Activated CD4-positive, alpha-beta T cell treated with anti-CD3 and anti-CD28 coated beads, Interleukin-2, amount 10 ng/mL, durations not matched to agents 24 days and 14 days (primary cell): Measurements from ENCODE around the gene GZMH. TPM values are rescaled to one million over a fixed set of nuclear protein-coding genes. Genes with fewer than 3 reads are reported as not detected.

Source experiments
- DNase-seq: peaks from one replicate; pipeline ENCODE4 v3.0.0; 2022
- H3K27ac Mint-ChIP-seq: one replicate; pipeline ENCODE4 v1.8.0; 2022; ENCODE audit warnings: mild to moderate bottlenecking, mixed read lengths
- H3K27me3 Mint-ChIP-seq: one replicate; pipeline ENCODE4 v1.8.0; 2022; ENCODE audit warnings: mixed read lengths
- H3K36me3 Mint-ChIP-seq: one replicate; pipeline ENCODE4 v1.8.0; 2022; ENCODE audit warnings: low read depth, mild to moderate bottlenecking, mixed read lengths
- H3K4me1 Mint-ChIP-seq: one replicate; pipeline ENCODE4 v1.8.0; 2021; ENCODE audit warnings: mixed read lengths
- H3K4me3 Mint-ChIP-seq: one replicate; pipeline ENCODE4 v1.8.0; 2022; ENCODE audit warnings: mild to moderate bottlenecking, moderate library complexity, mixed read lengths
- H3K9me3 Mint-ChIP-seq: one replicate; pipeline ENCODE4 v1.8.0; 2021; ENCODE audit warnings: mixed read lengths
- intact Hi-C: fragments of 100-400 bp; cut with micrococcal nuclease; formaldehyde crosslinking; loops from one replicate; pipeline ENCODE4 v1.15.1; 2023
- total RNA-seq: library from RNA; stranded (reverse); gene quantifications from 2 replicates; pipeline ENCODE4 v1.2.3, GENCODE V29; 2022

The GZMH gene
- total RNA-seq, 1 donor from 2014 or later, result 24.3 TPM

- H3K27ac Mint-ChIP-seq, result no peak within 1 kb of the TSS
- peaks cover 11% of the 10 kb centered on the region for H3K27me3 Mint-ChIP-seq
- no peak within 1 kb of the TSS for H3K4me3 Mint-ChIP-seq
Measured at GRCh38 chr14:24576182-24576581, 33.3 kb downstream of the GZMH start, which contains the start of gene CTSG. TSS of gene CTSG (minus strand) at chr14:24576250. CDS start at chr14:24576223, 27 bp downstream.

DNA sequence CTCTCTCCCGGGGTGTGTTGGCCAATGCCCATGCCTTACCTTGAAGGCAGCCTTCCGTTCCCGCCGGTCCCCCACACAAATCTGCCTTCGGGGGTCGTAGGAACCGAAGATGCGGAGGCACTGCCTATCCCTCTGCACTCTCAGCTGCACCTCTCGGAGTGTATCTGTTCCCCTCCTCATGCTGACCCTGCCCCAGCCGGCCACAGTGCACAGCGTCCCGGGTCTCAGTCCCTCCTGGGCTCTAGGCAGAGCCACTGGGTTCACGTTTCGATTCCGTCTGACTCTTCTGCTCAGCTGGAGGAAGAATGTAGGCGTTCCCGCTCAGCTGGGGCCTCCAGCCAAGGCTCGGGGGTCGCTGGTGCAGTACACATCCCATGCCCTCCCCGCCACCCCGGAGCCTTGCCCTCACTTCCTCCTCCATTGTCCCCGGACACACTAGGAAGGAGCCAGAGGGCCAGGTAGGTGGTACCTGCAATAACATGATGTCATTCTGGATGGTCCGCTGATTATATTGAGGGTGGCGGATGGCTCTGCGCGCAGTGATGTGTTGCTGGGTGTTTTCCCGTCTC is 35.2 kb downstream of the GZMH start:
- H3K4me1 Mint-ChIP-seq, result peaks cover 4% of the 10 kb centered on the region
- no peak overlapping the region for H3K4me3 Mint-ChIP-seq
- H3K36me3 Mint-ChIP-seq, result no peaks in the 10 kb centered on the region
- no peaks in the 10 kb centered on the region for H3K9me3 Mint-ChIP-seq
- no peak overlapping the region for H3K27ac Mint-ChIP-seq
- H3K27me3 Mint-ChIP-seq, result peaks cover 6% of the 10 kb centered on the region
- intact Hi-C loops, result no loop called here
- DNase-seq, result no peak

More at GRCh38 chr14:24576182-24576581, 33.3 kb downstream of the GZMH start, which contains the start of gene CTSG:
- H3K36me3 Mint-ChIP-seq, result no peaks in the 10 kb centered on the region
- H3K9me3 Mint-ChIP-seq, result no peaks in the 10 kb centered on the region
- DNase-seq, result no peak
- intact Hi-C loops, result no loop called here
- H3K4me1 Mint-ChIP-seq, result peaks cover 4% of the 10 kb centered on the region

- Mint-ChIP-seq H3K4me3 (no peak overlapping the region), H3K9me3 (peaks cover 31% of the 10 kb centered on the region), H3K27me3 (no peaks in the 10 kb centered on the region), H3K36me3 (no peaks in the 10 kb centered on the region), H3K4me1 (no peaks in the 10 kb centered on the region), H3K27ac (no peak overlapping the region)
- DNase-seq, result no peak
- intact Hi-C loops, result no loop called here
Measured at GRCh38 chr14:24566318-24566717, 43.2 kb downstream of the GZMH start.

GRCh38 chr14:24565766-24566165 is 43.7 kb downstream of the GZMH start:
- Mint-ChIP-seq H3K27ac (no peak overlapping the region), H3K9me3 (peaks cover 31% of the 10 kb centered on the region), H3K36me3 (no peaks in the 10 kb centered on the region), H3K4me3 (no peak overlapping the region), H3K27me3 (no peaks in the 10 kb centered on the region), H3K4me1 (no peaks in the 10 kb centered on the region)
- no peak for DNase-seq
- intact Hi-C loops, result no loop called here

DNA sequence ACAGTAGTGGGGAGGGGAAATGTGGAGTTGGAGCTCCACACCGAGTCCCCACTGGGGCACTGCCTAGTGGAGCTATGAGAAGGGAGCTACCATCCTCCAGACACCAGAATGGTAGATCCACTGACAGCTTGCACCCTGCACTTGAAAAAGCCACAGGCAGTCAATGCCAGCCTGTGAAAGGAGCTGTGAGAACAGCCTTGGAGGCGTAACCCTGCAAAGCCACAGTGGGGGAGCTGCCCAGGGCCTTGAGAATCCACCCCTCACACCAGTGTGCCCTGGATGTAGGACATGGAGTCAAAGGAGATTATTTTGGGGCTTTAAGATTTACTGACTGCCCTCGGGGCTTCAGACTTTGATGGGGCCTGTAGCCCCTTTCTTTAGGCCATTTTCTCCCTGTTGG is 46.0 kb downstream of the GZMH start:
- Mint-ChIP-seq H3K4me3 (no peak overlapping the region), H3K36me3 (no peaks in the 10 kb centered on the region), H3K4me1 (no peaks in the 10 kb centered on the region), H3K9me3 (peaks cover 30% of the 10 kb centered on the region), H3K27ac (no peak overlapping the region), H3K27me3 (no peaks in the 10 kb centered on the region)
- intact Hi-C loops, result no loop called here
- DNase-seq, result no peak

DNA sequence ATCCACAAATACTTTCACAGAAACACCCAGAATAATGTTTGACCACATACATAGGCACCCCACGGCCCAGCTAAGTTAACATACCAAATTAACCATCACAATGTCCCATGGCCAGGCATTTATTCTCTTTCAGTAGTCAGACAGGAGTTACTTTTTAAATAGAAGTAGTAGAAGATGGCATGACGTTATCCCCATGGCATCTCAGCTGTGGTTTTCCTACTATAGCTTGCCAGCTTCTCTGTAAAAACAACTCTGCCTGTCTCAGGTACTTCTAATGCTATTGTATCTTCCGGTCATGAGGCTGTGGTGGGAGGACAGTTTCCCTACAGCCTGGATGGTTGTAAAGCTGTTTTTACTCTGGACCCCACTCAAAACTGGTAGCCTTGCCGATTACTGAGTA is 52.7 kb downstream of the GZMH start:
- Mint-ChIP-seq H3K36me3 (no peaks in the 10 kb centered on the region), H3K4me1 (peaks cover 2% of the 10 kb centered on the region), H3K4me3 (no peak overlapping the region), H3K27me3 (no peaks in the 10 kb centered on the region), H3K9me3 (peaks cover 3% of the 10 kb centered on the region), H3K27ac (no peak overlapping the region)
- no peak for DNase-seq
- intact Hi-C loops, result no loop called here

Other genes with a start within 250 kb of the GZMH start
- gene NFATC4, start 241.5 kb downstream of the GZMH start, total RNA-seq, result not detected in 2 replicates
- gene NYNRIN, start 210.7 kb downstream of the GZMH start, total RNA-seq, result not detected in 2 replicates
- gene CBLN3, start 180.0 kb downstream of the GZMH start, total RNA-seq, result 4.5 and 7.4 TPM in 2 replicates
- gene KHNYN, start 179.7 kb downstream of the GZMH start, total RNA-seq, result 63.0 and 65.4 TPM in 2 replicates
- 40.8 and 49.7 TPM in 2 replicates for gene SDR39U1, start 166.9 kb downstream of the GZMH start, total RNA-seq
- gene CMA1, start 101.4 kb downstream of the GZMH start, total RNA-seq, result not detected in 2 replicates
- gene CTSG, start 33.4 kb downstream of the GZMH start, total RNA-seq, result not detected in 2 replicates
- gene GZMB, start 24.5 kb upstream of the GZMH start, total RNA-seq, result 4,455 and 4,487 TPM in 2 replicates